ENCODE data around the gene PLCB2. TPM values are rescaled to one million over a fixed set of nuclear protein-coding genes. Genes with fewer than 3 reads are reported as not detected.

Gene PLCB2
- total RNA-seq, 1 donor, result 61.7 TPM

DNA sequence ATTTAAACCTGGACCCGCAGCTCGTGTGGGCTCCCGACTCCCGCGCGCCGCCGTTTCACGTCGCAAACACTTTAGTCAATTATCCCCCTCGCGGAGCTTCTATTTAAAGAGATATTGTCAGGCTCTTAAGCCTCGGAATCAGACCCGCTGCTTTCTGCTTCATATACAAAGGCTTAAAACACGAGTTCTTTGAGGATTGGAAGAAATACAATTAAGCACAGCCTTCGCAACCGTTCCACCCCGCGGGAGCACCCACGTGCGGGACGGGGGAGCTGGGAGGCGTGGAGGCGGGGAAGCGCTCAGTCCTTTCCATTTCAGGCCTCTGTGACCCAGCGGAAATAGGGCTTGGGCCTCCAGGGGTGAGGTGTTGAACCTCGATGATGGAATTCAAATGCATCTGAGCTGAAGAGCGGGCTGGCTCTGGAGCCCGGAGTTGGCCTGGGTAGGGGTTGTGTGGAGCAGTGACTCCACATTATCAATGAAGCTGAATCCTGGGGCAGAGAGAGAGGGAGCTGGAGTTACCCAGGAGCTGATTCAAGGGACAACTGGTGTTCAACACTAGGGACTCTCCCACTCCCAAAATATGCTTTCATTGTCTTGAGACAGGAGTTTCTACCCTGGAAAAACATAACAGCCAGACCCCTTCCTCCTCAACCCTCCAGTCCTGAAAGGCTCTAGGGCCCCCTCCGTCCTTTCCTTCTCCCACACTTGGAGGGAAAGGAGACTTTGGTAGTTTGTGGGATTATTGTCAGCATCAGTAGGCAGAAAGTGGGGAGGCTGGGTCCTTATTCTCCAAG, 27.3 kb downstream of the PLCB2 start:
- Histone ChIP-seq H3K4me3 (ENCODE audit: low read length) (no peak overlapping the region), H3K4me1 (ENCODE audit: insufficient read depth, low read length) (peaks cover 66% of the 10 kb centered on the region), H3K27me3 (ENCODE audit: insufficient read depth, low read length) (peaks cover 35% of the 10 kb centered on the region), H3K9me3 (ENCODE audit: low read depth, low read length) (no peaks in the 10 kb centered on the region)

DNA sequence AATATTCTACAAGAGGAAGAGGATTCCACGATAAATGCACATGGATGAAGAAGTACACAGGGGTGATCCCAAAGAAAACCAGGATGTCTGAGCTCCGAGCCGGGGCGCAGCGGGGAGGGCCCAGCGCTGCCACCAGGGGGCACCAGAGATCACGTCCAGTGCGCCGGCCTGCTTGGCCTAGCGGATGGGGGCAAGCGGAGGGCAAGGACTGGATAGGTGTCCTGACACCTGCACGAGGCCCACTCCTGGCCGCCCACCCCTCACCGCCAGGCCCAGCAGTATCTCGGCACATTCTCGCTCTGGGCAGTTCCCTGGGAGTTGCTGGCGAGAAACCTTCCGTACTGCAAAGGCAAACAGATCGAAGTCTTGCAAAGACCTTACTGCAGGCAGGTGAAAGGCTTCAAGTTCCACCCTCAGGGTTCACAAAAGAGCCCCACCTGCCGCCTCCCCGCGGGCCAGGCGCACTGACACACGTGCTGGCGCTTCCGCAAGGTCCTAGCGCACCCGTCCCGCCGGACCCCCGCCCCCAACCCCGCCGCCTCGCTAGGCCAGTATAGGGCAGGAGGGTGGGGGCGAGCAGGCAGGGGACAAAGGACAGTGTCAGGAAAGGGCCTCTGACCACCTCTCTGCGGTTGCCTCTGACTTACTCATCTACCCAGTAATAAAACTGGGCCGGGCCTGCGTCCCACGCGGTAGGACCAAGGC, 28.1 kb downstream of the PLCB2 start:
- Histone ChIP-seq H3K4me3 (ENCODE audit: low read length) (no peak overlapping the region), H3K4me1 (ENCODE audit: insufficient read depth, low read length) (peaks cover 67% of the 10 kb centered on the region), H3K27me3 (ENCODE audit: insufficient read depth, low read length) (peaks cover 35% of the 10 kb centered on the region), H3K9me3 (ENCODE audit: low read depth, low read length) (no peaks in the 10 kb centered on the region)

DNA sequence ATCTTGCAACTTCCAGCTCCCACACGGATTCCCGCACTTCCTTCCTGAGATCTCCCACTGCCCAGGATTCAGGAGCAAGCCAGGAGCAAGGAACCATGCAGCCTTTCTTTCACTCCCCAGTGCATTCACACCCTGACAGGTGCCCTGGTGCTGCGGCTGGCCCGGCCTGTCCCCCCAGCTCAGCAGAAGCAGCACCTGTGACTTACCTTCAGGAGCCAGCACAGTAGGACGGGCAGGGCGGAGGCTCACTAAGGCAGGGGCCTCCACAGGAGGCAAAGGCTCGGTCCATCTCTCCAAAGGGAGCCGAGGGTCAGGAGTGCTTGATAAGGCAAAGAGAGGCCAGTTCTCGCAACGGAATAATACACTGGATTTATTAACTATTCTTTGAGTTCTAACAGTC, 29.7 kb downstream of the PLCB2 start:
- H3K9me3 ChIP-seq (ENCODE audit: low read depth, low read length), result no peaks in the 10 kb centered on the region
- peaks cover 59% of the 10 kb centered on the region for H3K4me1 ChIP-seq (ENCODE audit: insufficient read depth, low read length)
- H3K4me3 ChIP-seq (ENCODE audit: low read length), result no peak overlapping the region
- H3K27me3 ChIP-seq (ENCODE audit: insufficient read depth, low read length), result peaks cover 28% of the 10 kb centered on the region

DNA sequence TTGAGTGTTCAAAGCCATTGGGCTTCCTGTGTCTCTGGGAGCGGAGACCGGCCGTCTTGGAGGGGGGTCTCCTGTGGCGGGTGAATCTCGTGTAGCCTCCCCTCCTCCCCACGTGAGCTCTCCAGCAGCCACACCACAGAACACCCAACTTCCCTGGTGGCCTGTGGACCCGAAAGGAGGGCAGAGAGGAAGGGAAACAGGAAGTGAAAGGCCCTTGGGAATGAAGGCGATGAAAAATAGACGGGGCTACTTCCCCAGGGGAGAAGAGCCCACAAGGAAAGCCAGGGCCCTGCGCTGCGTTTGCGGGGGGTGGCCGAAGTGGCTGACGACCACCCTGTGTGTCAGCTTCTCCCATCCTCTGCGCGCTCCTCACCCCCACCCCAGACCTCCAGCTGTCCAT, 30.3 kb downstream of the PLCB2 start:
- Histone ChIP-seq H3K4me1 (ENCODE audit: insufficient read depth, low read length) (peaks cover 54% of the 10 kb centered on the region), H3K9me3 (ENCODE audit: low read depth, low read length) (no peaks in the 10 kb centered on the region), H3K27me3 (ENCODE audit: insufficient read depth, low read length) (peaks cover 25% of the 10 kb centered on the region), H3K4me3 (ENCODE audit: low read length) (no peak overlapping the region)

DNA sequence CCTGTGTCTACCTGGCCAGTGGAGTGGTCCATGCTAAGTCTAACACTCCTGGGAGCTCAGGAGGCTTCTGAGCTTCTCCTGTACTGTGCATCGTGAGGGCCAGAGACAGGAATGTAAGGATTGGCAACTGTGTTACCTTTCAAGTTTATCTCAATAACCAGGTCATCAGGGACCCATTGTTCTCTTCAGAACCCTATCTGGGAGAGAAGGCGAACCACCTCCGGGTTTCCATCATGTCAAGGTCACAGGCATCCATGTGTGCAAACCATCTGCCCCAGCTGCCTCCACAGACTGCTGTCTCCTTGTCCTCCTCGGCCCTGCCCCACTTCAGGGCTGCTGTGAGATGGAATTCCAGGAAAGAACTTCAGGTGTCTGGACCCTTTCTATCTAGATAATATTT, 30.8 kb downstream of the PLCB2 start:
- Histone ChIP-seq H3K4me1 (ENCODE audit: insufficient read depth, low read length) (peaks cover 48% of the 10 kb centered on the region), H3K27me3 (ENCODE audit: insufficient read depth, low read length) (peaks cover 25% of the 10 kb centered on the region), H3K9me3 (ENCODE audit: low read depth, low read length) (no peaks in the 10 kb centered on the region)

DNA sequence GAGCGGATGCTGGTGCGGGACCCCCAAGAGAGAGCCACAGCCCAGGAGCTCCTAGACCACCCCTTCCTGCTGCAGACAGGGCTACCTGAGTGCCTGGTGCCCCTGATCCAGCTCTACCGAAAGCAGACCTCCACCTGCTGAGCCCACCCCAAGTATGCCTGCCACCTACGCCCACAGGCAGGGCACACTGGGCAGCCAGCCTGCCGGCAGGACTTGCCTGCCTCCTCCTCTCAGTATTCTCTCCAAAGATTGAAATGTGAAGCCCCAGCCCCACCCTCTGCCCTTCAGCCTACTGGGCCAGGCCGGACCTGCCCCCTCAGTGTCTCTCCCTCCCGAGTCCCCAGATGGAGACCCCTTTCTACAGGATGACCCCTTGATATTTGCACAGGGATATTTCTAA, 31.8 kb downstream of the PLCB2 start:
- no peaks in the 10 kb centered on the region for H3K9me3 ChIP-seq (ENCODE audit: low read depth, low read length)
- H3K4me3 ChIP-seq (ENCODE audit: low read length), result no peak overlapping the region
- H3K27me3 ChIP-seq (ENCODE audit: insufficient read depth, low read length), result peaks cover 18% of the 10 kb centered on the region
- peaks cover 42% of the 10 kb centered on the region for H3K4me1 ChIP-seq (ENCODE audit: insufficient read depth, low read length)

More for the DNA sequence above, 30.8 kb downstream of the PLCB2 start:
- no peak overlapping the region for H3K4me3 ChIP-seq (ENCODE audit: low read length)

DNA sequence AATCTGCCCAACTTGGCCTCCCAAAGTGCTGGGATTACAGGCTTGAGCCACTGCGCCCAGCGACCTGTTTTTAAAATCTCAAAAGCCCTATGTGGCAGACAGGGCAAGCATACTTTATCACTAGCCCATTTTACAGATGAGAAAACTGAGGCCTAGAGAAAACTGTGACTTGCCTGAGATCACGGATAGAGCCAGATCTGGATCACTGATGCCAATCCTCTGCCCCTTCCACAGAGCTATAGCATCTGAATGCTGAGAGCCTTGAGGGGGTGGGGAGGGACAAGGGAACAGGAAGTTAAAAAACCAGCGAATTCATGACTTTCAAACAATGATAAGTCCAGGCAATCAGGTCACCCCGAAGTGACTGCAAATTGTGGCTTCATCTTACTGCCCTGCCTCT, 32.2 kb downstream of the PLCB2 start:
- H3K27me3 ChIP-seq (ENCODE audit: insufficient read depth, low read length), result peaks cover 13% of the 10 kb centered on the region
- H3K4me1 ChIP-seq (ENCODE audit: insufficient read depth, low read length), result peaks cover 42% of the 10 kb centered on the region
- no peak overlapping the region for H3K4me3 ChIP-seq (ENCODE audit: low read length)
- H3K9me3 ChIP-seq (ENCODE audit: low read depth, low read length), result no peaks in the 10 kb centered on the region

DNA sequence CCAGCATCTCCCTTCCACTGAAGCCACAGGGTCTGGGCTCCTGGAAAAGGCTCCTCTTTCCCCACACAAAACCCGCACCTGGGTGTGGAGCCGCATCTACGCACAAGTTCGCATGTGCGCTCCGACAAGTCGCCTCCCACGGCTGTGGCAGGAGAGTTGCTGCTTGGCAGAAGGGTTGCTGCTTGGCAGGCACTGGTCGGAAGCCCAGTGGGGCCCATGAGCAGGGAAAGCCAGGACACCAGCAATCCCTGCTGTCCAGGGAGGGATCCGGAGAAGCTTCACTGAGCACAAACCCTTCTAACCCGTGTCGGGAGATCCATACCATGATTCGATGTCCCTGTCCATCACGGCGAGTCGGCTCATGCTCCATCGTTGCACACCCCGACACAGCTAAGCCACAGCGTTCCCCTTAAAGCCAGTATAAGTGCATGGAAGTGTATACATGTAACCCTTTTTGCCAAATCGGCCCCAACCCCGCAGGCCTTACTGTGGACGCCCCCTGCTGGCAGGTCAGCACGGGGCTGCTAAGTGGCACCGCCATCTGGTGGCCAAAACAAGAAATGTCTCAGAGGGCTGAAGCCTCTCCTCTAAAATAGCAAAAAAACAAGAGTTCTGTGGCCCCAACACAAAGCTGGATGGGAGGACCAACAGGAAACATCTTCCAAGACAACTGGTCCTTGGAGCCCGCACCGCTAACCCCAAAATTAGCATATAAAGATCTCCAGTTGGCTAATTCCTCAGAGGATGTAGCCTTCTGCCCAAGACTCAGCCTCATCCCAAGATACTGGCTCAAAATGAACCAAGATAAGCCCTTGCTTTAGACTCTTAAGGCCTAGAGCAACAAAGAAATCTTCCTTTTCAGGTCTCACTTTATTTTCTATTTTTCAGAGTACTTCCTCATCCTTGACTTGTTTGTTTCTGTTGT, 33.1 kb downstream of the PLCB2 start:
- Histone ChIP-seq H3K4me1 (ENCODE audit: insufficient read depth, low read length) (peaks cover 41% of the 10 kb centered on the region), H3K9me3 (ENCODE audit: low read depth, low read length) (no peaks in the 10 kb centered on the region), H3K4me3 (ENCODE audit: low read length) (no peak overlapping the region), H3K27me3 (ENCODE audit: insufficient read depth, low read length) (peaks cover 9% of the 10 kb centered on the region)

DNA sequence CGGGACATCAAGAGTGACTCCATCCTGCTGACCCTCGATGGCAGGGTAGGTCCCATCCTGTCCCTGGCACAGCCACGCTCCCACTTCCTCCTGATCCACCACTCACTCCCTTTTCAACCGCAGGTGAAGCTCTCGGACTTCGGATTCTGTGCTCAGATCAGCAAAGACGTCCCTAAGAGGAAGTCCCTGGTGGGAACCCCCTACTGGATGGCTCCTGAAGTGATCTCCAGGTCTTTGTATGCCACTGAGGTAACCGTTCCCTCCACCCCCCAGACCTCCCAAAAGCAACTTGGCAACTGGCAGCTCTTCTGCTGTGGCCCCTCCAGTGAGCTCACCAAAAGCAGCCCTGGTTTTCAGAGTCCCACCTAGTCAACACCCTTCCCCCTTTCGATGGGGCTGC, 34.3 kb downstream of the PLCB2 start:
- peaks cover 4% of the 10 kb centered on the region for H3K27me3 ChIP-seq (ENCODE audit: insufficient read depth, low read length)
- no peak overlapping the region for H3K4me3 ChIP-seq (ENCODE audit: low read length)
- peaks cover 30% of the 10 kb centered on the region for H3K4me1 ChIP-seq (ENCODE audit: insufficient read depth, low read length)
- no peaks in the 10 kb centered on the region for H3K9me3 ChIP-seq (ENCODE audit: low read depth, low read length)

DNA sequence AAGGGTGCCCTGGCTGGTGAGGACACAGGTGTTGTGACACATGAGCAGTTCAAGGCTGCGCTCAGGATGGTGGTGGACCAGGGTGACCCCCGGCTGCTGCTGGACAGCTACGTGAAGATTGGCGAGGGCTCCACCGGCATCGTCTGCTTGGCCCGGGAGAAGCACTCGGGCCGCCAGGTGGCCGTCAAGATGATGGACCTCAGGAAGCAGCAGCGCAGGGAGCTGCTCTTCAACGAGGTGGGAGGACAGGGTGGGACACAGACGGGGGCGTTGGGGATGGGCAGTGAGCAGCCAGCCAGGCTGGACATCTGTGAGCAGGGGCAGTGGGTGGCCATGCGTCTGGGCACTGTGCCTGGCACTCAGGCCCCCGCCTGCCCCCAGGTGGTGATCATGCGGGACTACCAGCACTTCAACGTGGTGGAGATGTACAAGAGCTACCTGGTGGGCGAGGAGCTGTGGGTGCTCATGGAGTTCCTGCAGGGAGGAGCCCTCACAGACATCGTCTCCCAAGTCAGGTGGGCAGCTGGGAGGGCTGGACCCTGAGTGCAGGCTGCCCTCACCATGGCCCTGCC, 35.2 kb downstream of the PLCB2 start:
- peaks cover 21% of the 10 kb centered on the region for H3K4me1 ChIP-seq (ENCODE audit: insufficient read depth, low read length)
- no peak overlapping the region for H3K4me3 ChIP-seq (ENCODE audit: low read length)
- H3K9me3 ChIP-seq (ENCODE audit: low read depth, low read length), result no peaks in the 10 kb centered on the region
- no peaks in the 10 kb centered on the region for H3K27me3 ChIP-seq (ENCODE audit: insufficient read depth, low read length)

DNA sequence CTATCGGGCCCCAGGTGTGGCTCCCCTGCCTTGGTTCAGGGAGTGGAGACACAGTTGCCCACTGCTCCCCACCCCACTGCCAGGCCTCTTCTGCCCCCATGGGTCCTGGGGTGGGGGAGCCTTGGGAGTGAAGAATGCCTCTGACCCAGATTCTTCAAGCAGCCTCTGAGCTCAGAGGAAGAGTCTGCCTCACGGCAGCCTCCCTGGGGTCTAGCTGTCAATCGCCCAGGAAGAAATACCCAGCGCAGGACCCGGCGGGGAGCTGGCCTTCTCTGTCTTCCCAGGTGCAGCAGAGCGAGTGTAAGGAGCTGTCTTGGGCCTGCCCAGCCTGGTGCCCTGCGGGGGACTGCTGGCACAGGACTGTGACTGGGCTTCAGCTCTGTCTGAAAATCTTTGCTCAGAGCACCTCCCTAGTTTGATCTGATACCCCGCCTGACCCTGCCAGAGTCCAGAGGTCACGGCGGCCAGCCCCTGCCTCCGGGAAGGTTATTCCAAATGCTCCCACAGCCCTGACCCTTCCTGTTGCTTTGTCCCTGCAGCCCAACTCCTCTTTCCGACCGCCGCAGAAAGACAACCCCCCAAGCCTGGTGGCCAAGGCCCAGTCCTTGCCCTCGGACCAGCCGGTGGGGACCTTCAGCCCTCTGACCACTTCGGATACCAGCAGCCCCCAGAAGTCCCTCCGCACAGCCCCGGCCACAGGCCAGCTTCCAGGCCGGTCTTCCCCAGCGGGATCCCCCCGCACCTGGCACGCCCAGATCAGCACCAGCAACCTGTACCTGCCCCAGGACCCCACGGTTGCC, 35.9 kb downstream of the PLCB2 start:
- H3K27me3 ChIP-seq (ENCODE audit: insufficient read depth, low read length), result no peaks in the 10 kb centered on the region
- no peaks in the 10 kb centered on the region for H3K9me3 ChIP-seq (ENCODE audit: low read depth, low read length)
- H3K4me1 ChIP-seq (ENCODE audit: insufficient read depth, low read length), result peaks cover 14% of the 10 kb centered on the region
- H3K4me3 ChIP-seq (ENCODE audit: low read length), result no peak overlapping the region

DNA sequence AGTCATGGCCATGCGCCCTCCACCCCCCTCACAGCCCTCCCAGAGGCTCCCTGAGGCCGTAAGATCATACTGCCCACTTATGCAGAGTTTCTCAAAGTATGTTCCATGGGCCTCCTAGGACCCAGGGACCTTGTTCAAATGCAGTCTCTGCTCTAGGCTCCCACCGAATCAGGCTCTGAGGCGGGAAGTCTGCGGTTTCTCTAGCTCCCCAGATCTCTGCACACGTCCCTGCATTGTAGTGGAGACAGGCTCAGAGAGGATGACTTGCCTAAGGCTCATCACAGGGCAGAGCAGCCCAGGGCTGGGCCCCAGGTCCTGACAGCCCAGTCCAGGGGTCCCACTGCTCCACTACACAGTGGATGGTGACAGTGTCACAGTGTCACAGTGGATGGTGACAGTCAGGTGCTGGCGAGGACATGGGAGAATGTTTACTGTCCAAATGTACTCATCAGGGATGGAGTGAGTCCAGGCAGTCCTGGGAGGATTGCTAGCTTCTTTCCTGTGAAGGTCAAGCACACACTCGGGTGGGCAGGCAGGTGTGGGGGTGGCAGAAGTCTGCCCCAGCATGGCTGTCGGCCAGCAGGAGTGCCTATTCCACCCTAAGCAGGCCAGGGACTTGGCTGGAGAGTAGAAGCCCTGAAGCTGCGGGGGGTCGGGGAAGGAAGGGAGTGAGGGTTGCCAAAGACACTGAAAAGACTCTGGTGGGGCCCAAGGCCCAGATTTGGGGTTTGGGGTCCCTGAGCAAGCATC, 37.3 kb downstream of the PLCB2 start:
- Histone ChIP-seq H3K9me3 (ENCODE audit: low read depth, low read length) (no peaks in the 10 kb centered on the region), H3K27me3 (ENCODE audit: insufficient read depth, low read length) (no peaks in the 10 kb centered on the region), H3K4me3 (ENCODE audit: low read length) (no peak overlapping the region), H3K4me1 (ENCODE audit: insufficient read depth, low read length) (peaks cover 6% of the 10 kb centered on the region)

DNA sequence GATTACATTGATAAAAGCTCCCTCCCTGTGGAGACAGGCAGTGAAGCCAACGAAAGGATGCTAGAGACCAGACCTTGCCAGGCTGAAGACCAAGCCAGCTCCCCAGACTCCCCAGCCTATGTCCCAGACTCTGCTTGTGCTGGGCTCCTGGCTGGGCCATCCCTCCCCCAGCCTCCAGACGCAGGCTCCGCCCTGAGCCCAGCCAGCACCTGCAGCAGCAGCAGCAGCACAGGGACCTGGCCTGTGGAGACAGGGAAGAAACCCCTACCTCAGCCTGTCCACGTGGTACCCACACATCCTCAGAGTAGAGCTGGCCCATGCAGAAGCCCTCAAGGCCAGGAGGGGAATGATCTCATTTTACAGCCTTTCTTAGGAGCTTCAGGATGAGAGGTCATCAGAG, 38.1 kb downstream of the PLCB2 start:
- Histone ChIP-seq H3K9me3 (ENCODE audit: low read depth, low read length) (no peaks in the 10 kb centered on the region), H3K4me1 (ENCODE audit: insufficient read depth, low read length) (no peaks in the 10 kb centered on the region), H3K27me3 (ENCODE audit: insufficient read depth, low read length) (no peaks in the 10 kb centered on the region), H3K4me3 (ENCODE audit: low read length) (no peak overlapping the region)

All from mononuclear cell (primary cell).